Suppressor macrophage treated with lipopolysaccharide for 1 hour (primary cell): ENCODE results near the gene C11orf91.
A peak's percentile ranks its signal among the peaks of the same experiment; 100 is the strongest.
"Not testable (repeated sequence)": the region's sequence is repeated elsewhere in the genome, so short reads cannot be mapped to it uniquely, and the experiment has no call there.

ENCODE experiments used
- DNase-seq, 3 donors: peaks; one replicate each; pipeline ENCODE4 v3.0.0-alpha.2; 2020 to 2022

Gene C11orf91

DNA sequence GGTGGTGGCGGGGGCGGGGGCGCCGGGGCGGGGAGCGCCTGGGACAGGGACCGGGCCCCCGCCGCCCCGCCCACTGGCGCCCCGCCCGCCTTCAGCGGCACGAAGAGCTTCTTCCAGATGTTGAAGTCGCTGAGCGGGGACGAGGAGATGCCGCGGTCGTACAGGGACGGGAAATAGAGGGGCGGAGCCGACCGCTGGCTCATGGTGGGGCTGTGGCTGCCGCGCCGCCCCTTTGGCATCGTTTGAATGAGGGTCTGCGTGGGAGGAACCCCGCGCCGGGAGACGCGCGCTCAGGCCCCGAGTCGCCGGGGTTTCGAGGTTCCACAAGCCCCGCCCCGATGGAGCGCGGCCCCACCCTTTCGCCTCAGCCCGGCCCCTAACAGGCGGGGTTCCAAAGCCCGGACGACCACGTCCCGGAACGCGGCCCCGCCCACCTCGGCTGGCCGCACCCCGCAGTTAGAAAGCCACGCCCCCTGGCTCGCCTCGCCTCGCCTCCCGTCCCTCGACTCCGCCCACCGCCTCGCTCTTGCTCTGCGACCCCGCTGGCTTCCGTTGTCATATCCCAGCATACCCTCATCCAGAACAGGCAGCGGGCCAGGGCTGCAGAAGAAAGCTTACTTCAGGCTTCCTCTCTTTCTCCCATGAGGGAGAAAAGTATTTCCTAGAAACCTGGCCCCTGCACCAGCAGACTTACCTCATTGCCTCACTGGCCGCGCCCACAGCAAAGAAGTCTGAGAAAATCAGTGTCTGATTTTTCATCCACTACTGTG, at the start of gene C11orf91:
C11orf91 (minus strand) TSS at position 325 of the 770 bp plus-strand sequence; CDS start at position 239, 86 bp downstream.
- DNase-seq = peak; percentile 94 to 97 (median 97)

GRCh38 chr11:33747979-33748378, 47.4 kb upstream of the C11orf91 start:
- no peak for DNase-seq

GRCh38 chr11:33743291-33743690, 42.7 kb upstream of the C11orf91 start:
- DNase-seq = no peak

GRCh38 chr11:33742249-33742851, 41.7 kb upstream of the C11orf91 start:
- DNase-seq = peak; percentile 11 to 74 (median 70)

GRCh38 chr11:33741806-33742205, 41.2 kb upstream of the C11orf91 start:
- DNase-seq = no peak

DNA sequence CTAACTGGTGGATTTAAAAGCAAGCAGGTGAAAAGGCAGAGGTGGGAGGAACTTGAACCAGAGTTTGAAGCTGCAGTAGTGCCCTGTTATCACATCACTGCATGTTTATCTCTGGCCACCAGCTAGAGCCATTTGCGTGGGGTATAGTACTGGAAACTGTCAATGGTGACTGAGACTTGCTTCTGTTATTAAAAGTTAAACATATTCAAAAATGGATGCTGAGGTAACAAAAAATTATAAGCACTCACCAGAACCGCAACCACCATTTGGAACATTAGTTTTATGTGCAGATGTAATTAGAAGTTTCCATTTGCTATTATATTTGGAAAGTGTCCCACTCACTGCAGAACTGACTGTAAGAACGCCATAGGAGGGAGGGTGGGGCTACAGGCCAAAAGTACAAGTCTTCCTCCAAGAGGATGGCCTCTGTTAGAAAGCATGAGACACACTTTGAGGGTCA, 36.8 kb upstream of the C11orf91 start:
- no peak for DNase-seq

GRCh38 chr11:33736148-33736812, 35.7 kb upstream of the C11orf91 start, which contains the start of gene CD59:
Gene CD59 (minus strand): TSS chr11:33736423. CDS start chr11:33722445, 13,978 bp downstream.
- peak; percentile 85 to 96 (median 89) for DNase-seq

- DNase-seq = peak; percentile 58 to 68 (median 63)
Measured at GRCh38 chr11:33735271-33736147, 34.9 kb upstream of the C11orf91 start.

DNA sequence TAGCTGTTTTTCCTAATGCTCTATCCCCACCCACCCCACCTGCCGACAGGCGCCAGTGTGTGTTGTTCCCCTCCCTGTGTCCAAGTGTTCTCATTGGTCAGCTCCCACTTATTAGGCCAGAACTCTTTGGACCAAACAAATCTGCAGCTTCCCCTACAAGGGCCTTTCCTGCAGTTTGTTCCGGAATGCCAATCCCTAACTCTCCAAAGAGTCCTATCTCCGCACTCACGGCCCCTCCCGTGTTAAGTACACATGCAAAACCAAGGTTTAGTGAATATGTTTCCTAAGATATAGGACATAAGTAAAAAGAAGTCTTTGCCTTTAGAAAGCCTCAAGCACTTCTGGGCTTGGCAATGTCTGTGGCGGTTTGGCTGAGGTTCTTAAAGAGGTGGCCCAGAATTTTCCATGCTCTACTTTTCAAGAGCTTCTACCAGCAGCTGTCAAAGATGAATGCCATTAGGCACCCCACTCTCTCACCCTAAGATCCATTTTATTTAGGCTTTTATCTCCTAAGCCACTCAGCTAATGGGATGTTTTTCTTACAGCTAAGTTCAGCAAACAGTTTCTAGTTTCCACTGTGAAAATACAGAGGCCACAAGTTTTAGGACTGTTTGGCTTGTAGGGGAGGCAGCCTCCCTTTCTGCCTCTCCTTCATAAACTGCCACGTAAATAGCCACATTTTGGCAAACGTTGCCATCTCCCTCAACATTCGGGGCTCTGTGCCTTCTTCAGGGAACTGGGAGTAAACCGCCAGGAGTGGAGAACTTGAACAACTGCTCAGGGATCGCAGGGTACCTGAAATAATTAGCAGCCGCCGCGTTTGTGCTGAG, 34.0 kb upstream of the C11orf91 start:
- DNase-seq = no peak

DNA sequence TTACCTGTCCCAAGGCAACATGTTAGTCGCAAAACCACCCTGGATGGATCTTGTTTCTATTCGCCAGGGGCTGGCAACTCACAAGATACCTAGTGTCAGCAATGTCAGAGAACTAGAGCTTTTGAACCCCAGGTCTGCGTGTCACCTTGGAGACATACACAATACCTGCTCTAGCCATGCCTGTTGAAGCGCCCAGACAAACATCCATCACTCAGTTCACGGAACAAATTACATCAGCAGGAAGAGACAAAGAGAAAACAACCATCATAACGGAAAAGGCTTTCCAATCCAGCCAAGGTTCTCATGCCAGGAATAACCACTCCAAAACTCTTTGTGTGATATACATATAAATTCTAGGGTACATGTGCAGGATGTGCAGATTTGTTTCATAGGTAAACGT, 33.4 kb upstream of the C11orf91 start:
- no peak for DNase-seq

- DNase-seq = peak; percentile 72 to 88 (median 77)
Measured at GRCh38 chr11:33731723-33732531, 31.3 kb upstream of the C11orf91 start.

- DNase-seq = no peak
Measured at GRCh38 chr11:33730716-33731115, 30.1 kb upstream of the C11orf91 start.

DNA sequence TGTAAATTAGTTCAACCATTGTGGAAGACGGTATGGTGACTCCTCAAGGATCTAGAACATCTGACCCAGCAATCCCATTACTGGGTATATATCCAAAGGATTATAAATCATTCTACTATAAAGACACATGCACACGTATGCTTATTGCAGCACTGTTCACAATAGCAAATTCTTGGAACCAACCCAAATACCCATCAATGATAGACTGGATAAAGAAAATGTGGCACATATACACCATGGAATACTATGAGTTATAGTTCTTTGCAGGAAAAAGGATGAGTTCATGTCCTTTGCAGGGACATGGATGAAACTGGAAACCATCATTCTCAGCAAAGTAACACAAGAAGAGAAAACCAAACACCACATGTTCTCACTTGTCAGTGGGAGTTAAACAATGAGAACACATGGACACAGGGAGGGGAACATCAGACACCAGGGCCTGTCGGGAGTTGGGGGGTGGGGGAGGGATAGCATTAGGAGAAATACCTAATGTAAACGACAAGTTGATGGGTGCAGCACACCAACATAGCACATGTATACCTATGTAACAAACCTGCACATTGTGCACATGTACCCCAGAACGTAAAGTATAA, 28.5 kb upstream of the C11orf91 start:
- DNase-seq = not testable (repeated sequence)

DNA sequence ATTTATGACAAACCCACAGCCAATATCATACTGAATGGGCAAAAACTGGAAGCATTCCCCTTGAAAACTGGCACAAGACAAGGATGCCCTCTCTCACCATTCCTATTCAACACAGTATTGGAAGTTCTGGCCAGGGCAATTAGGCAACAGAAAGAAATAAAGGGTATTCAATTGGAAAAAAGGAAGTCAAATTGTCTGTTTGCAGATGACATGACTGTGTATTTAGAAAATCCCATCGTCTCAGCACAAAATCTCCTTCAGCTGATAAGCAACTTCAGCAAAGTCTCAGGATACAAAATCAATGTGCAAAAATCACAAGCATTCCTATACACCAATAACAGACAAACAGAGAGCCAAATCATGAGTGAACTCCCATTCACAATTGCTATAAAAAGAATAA, 26.9 kb upstream of the C11orf91 start:
- peak; percentile 12 to 56 (median 52) for DNase-seq

DNA sequence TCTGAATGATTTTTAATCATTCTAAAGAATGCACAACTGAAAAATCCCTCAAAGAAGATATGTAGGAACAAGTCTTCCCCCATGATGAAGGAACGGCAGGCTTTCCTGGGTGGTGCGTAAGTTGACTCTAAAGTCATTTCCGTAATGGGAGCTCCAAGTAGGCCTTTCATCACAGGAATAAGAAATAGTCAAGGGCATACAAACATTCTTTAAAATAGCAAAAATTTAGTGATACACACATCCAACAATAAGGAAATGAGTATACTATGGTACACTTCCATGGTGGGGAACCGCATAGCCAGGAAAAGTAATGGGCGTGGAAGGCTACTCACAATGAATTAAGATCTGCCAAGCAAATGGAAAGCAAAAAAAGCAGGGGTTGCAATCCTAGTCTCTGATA, 24.9 kb upstream of the C11orf91 start:
- no peak for DNase-seq

- peak; percentile 60 to 62 (median 61) for DNase-seq
Measured at GRCh38 chr11:33724644-33725035, 24.0 kb upstream of the C11orf91 start.

DNA sequence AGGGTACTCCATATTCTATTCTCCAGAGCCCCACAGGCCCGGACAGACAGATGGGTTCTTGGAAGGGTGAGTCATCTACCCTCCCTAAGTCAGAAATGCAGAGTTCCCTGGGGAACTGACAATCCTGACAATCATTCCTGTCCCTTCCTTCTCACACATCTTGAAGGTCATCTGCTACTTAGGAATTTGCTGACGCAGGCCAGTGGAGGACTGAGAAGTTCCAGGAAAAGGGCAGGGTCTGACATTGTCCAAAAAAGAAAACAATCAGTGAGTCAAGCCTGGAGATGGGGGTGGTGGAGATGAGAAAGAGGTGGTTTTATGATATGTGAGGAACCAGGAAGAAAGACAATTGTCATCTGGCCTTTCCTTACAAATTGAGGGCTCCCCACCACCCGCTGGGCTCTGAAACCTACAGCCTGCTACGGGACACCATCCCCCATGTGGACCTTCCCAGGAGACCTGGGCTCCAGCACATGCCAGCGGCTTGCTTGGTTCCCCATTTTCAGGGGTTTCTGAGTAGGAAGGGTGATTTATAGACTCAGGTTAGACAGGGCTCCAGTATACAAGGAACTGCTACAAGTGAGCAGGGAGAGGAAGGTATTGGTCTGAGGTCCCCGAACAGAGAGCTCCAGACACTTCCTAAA, 22.7 kb upstream of the C11orf91 start:
- DNase-seq = peak; percentile 72 to 93 (median 79)

- DNase-seq = peak; percentile 87 to 94 (median 89)
Measured at GRCh38 chr11:33722590-33723234, 22.1 kb upstream of the C11orf91 start.

DNA sequence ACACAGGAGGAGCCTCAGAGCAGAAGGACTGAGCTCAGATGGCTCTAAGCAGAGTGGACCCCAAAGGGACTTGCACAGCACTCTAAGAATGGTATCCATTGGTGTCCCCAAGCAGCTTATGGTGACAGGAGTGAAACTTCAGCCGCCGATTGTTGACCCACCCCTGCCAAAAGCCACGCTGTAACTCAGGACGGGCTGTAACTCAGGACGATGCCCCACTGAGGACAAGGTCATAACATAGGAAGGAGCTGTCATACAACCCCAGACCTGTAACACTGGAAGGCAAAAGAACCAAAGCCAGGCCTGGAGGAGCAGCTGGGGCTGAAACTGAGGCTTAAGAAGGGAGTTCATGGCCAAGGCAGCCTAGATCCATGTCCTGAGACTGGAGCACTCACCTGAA, 21.4 kb upstream of the C11orf91 start:
- DNase-seq = no peak
